Retinal pigment epithelial cell (primary cell): Measurements from ENCODE around the gene MAPRE3.

ENCODE experiments used
- DNase-seq: peaks from one replicate; pipeline ENCODE4 v3.0.0-alpha.2; 2010; ENCODE audit warnings: low read depth
- H3K4me3 ChIP-seq: 2 replicates; pipeline ENCODE4 v1.5.1; 2011; ENCODE audit warnings: mild to moderate bottlenecking, low read length, control low read depth, moderate library complexity
- CTCF ChIP-seq: conservative IDR thresholded peaks from 2 replicates; pipeline ENCODE4 v1.5.1; 2011; ENCODE audit warnings: low read depth, low read length, control low read depth, inconsistent platforms

The MAPRE3 gene

GRCh38 chr2:27025861-27026851 lies 55.7 kb downstream of the MAPRE3 start:
- no peak for DNase-seq
- TF ChIP-seq CTCF: no peak
- no peak overlapping the region for H3K4me3 ChIP-seq

DNA sequence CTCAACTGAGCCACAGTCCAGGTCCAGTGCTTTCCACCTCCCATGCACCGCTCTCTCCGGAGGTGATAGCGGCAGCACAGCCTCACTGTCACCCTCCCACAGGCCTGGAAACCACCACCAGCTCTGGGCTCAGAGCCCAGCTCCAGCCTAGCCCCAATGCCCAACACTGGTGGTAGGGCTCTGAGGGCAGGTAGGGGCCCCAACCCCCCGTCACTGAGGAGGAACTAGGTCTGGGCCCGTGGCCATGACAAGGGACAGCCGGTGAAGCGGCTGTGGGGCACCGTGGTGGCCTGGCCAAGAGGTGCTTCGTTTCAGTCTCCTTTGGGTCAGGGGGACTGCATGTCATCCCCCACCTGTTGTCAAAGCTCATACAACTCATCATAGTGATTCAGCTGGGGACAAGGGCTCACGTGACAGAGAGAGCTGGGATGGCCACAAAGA lies 56.8 kb downstream of the MAPRE3 start:
- DNase-seq: no peak
- H3K4me3 ChIP-seq: no peak overlapping the region

GRCh38 chr2:27029051-27029450 lies 58.6 kb downstream of the MAPRE3 start:
- no peak for TF ChIP-seq CTCF
- DNase-seq: no peak
- H3K4me3 ChIP-seq: no peak overlapping the region

More for the DNA sequence above, 56.8 kb downstream of the MAPRE3 start:
- no peak for TF ChIP-seq CTCF

GRCh38 chr2:27032495-27033252 lies 62.2 kb downstream of the MAPRE3 start, which contains the start of gene TMEM214:
TMEM214 (plus strand) TSS chr2:27032965; CDS start chr2:27033016, 51 bp downstream.
- peak within 1 kb of the TSS; percentile 97 for H3K4me3 ChIP-seq
- TF ChIP-seq CTCF: no peak
- DNase-seq: peak; percentile 52

DNA sequence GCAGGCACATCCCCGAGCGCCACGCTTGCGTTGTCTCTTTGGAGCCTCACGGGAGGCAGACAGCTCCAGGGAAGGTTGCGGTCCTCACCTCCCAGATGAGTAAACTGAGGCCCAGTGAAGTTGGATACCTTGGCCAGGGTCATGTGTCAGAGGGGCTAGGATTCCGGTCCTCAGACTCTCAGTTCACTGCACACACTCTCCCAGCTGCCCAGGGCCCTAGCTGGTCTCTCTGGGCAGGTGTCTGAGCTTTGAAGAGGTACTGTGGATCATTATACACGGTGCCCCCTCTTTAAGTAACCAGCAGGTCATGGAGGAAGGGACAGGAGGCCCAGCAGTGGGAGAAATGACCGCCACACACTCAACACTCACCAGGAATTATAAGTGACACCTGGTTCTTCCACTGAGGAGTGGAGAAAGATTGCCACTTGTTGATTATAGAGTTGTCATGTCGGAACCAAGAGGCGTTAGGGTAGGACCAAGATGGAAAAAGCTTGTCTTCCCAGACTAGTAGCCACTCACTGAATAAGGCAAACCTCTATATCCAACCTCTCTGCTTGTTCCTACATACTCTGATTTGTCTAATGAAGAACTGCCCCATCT lies 62.9 kb downstream of the MAPRE3 start:
- no peak for TF ChIP-seq CTCF
- no peak for DNase-seq
- peak overlapping the region; percentile 97 for H3K4me3 ChIP-seq

DNA sequence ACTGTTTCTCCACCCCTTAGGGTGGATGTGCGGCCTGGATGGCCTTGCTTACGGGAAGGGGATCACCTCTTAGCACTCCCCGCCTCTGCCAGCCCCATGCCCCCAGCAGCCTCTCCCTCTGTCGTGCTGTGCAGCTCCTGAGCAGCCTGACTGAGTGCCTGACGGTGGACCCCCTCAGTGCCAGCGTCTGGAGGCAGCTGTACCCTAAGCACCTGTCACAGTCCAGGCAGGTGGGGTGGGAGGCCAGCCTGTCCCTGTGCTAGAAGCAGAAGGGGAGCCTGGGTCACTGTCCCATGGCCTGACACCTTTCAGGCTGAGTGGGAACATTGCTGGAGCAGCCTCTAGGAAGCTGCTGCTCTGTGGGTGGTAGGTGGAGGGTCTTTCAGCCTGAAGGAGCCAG lies 67.6 kb downstream of the MAPRE3 start:
- TF ChIP-seq CTCF: no peak

More for the DNA sequence above, 67.6 kb downstream of the MAPRE3 start:
- no peak for DNase-seq
- no peak overlapping the region for H3K4me3 ChIP-seq
